ENCODE results near the gene LBHD1. TPM values are rescaled to one million over a fixed set of nuclear protein-coding genes. Genes with fewer than 3 reads are reported as not detected.

The LBHD1 gene
- total and polyA plus RNA-seq, 2 of the 13 experiments (the other 11 are each of a cell fraction or from before 2014, with no cell fraction given), result 3.2 to 3.7 TPM

- no peak for TF ChIP-seq GPBP1L1 (CRISPR knock-in tag; IDR thresholded peaks at IDR 0.05)
- no peak for TF ChIP-seq CBX2 (IDR thresholded peaks at IDR 0.05; ENCODE audit: low read depth, low read length)
- no peak for TF ChIP-seq CBX2 (CRISPR knock-in tag; IDR thresholded peaks at IDR 0.05; ENCODE audit: low read depth)
- peak; percentile 4; the same call in 1 of the 2 replicates for TF ChIP-seq KDM5A (IDR thresholded peaks at IDR 0.05; ENCODE audit: borderline replicate concordance, low read length)
- TF ChIP-seq BORCS8-MEF2B (CRISPR knock-in tag; IDR thresholded peaks at IDR 0.05), result peak; percentile 55
- TF ChIP-seq ZNF619 (CRISPR knock-in tag; IDR thresholded peaks at IDR 0.05), result no peak
- no peak for TF ChIP-seq HMGXB3 (CRISPR knock-in tag; IDR thresholded peaks at IDR 0.05; ENCODE audit: borderline replicate concordance)
- TF ChIP-seq ZNF704 (CRISPR knock-in tag; IDR thresholded peaks at IDR 0.05; ENCODE audit: borderline replicate concordance), result peak; percentile 96; the same call in 1 of the 2 replicates
- no peak for TF ChIP-seq SRSF4 (IDR thresholded peaks at IDR 0.05; ENCODE audit: low read depth, low read length, poor library complexity, severe bottlenecking)
- TF ChIP-seq BRF2 (CRISPR knock-in tag; IDR thresholded peaks at IDR 0.05), result peak; percentile 64; the same call in 1 of the 2 replicates
- no peak; the same call in 1 of the 2 replicates for TF ChIP-seq MEIS1 (CRISPR knock-in tag; IDR thresholded peaks at IDR 0.05; ENCODE audit: borderline replicate concordance)
- TF ChIP-seq DMAP1 (CRISPR knock-in tag; IDR thresholded peaks at IDR 0.05), result peak; percentile 63; the same call in 1 of the 2 replicates
- TF ChIP-seq PTBP1 (IDR thresholded peaks at IDR 0.05; ENCODE audit: low read depth, low read length, poor library complexity, severe bottlenecking), result peak; percentile 49
- no peak for TF ChIP-seq LRRFIP1 (CRISPR knock-in tag; conservative IDR thresholded peaks at IDR 0.05)
- no peak for TF ChIP-seq ZNF205 (CRISPR knock-in tag; IDR thresholded peaks at IDR 0.05)
- peak; percentile 92 for TF ChIP-seq TAF1 (CRISPR knock-in tag; IDR thresholded peaks at IDR 0.05)
- TF ChIP-seq HCFC1 (IDR thresholded peaks at IDR 0.05; ENCODE audit: low read depth, low read length), result no peak; the same call in 1 of the 2 replicates
- no peak; the same call in 1 of the 2 replicates for TF ChIP-seq ZNF768 (CRISPR knock-in tag; IDR thresholded peaks at IDR 0.05)
- TF ChIP-seq MAFK (conservative IDR thresholded peaks at IDR 0.05 in 1 of 2, IDR thresholded peaks at IDR 0.05 in 1 of 2; ENCODE audit: low read length in 2 of 2), result no peak
Measured at GRCh38 chr11:62665075-62665598, 6.9 kb downstream of the LBHD1 start, which contains the start of the genes C11orf98 and CSKMT (continued).

Data from HepG2 (cell line).